Adipocyte (in vitro differentiated cells): ENCODE data around the gene UBXN10.

Source experiments
- DNase-seq: peaks from one replicate; pipeline ENCODE4 v3.0.0-alpha.2; 2015; ENCODE audit warnings: low read depth
- H3K27me3 ChIP-seq: replicated peaks from 2 replicates; pipeline ENCODE4 v1.7.0; 2013; ENCODE audit warnings: mild to moderate bottlenecking, low read length, moderate library complexity; ENCODE audit not compliant: control insufficient read depth, insufficient read depth
- H3K36me3 ChIP-seq: 2 replicates; pipeline ENCODE4 v1.7.0; 2013; ENCODE audit warnings: low read length, mild to moderate bottlenecking, moderate library complexity; ENCODE audit not compliant: control insufficient read depth, insufficient read depth, severe bottlenecking
- H3K4me1 ChIP-seq: 2 replicates; pipeline ENCODE4 v1.7.0; 2013; ENCODE audit warnings: mild to moderate bottlenecking, low read length, moderate library complexity; ENCODE audit not compliant: control insufficient read depth, insufficient read depth
- H3K4me3 ChIP-seq: 2 replicates; pipeline ENCODE4 v1.7.0; 2013; ENCODE audit warnings: mild to moderate bottlenecking, low read length, moderate library complexity
- H3K9ac ChIP-seq: 2 replicates; pipeline ENCODE4 v1.7.0; 2013; ENCODE audit warnings: mild to moderate bottlenecking, low read length, moderate library complexity
- H3K9me3 ChIP-seq: 2 replicates; pipeline ENCODE4 v1.7.0; 2013; ENCODE audit warnings: mild to moderate bottlenecking, low read length, moderate library complexity; ENCODE audit not compliant: control insufficient read depth

Gene UBXN10

DNA sequence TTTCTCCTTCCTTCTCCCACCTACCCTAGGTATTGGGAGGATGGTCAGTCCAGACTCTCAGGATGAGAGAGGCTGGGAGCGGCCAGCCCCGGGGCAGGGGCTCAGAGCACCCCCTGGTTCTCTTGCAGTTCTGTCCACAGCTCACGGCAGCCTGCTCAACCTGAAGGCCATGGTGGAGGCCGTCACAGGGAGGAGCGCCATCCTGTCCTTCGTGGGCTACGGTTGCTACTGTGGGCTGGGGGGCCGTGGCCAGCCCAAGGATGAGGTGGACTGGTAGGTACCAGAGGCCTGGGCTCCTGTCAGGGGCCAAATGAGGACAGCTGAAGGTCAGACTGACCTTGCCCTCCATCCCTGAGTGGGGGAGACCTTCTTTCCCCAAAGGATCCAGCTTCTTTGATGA lies 42.6 kb upstream of the UBXN10 start:
- Histone ChIP-seq H3K9ac (no peak overlapping the region), H3K27me3 (no peaks in the 10 kb centered on the region), H3K4me1 (no peaks in the 10 kb centered on the region), H3K4me3 (no peak overlapping the region), H3K36me3 (no peaks in the 10 kb centered on the region), H3K9me3 (no peaks in the 10 kb centered on the region)
- DNase-seq: no peak

DNA sequence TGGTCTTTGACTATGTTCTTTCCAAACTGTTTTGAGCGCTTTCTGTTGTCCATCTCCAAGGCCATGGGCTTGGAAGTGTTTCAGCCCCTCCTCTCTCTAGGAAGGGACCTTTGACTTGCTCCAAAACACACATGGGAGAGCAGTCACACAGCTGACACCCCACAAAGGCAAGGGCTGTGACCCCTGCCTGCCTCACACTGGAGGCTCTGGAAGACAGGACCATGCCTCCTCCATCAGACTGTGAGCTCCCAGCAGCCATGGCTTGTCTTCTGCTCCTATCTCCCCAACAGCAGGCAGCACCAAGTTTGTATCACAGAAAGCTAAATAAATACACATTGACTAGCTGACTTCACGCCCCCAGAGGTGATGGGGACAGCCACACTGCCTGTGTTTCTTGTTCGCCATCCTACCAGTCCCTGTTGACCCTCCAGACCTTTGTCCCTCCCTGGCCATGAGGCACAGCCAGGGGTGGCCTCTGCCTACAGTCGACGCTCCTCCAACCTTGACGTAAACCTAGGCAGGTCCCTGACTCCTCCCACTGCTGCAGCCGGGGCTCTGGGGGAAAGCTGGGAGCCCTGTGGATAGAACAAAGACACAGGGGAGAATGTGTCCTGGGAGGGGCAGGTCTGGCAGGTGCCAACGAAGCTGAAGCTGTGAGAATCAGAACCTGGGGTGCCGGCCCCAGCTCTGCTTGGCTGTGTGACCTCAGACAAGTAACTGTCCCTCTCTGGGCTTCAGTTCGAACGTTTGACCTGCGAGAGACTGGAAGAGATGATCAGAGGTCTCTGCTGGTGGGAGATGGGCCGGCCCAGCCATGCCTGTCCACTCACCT lies 41.9 kb upstream of the UBXN10 start:
- Histone ChIP-seq H3K4me1 (no peaks in the 10 kb centered on the region), H3K27me3 (peaks cover 2% of the 10 kb centered on the region), H3K9me3 (no peaks in the 10 kb centered on the region), H3K36me3 (no peaks in the 10 kb centered on the region), H3K9ac (no peak overlapping the region), H3K4me3 (no peak overlapping the region)
- DNase-seq: no peak

- no peak overlapping the region for H3K4me3 ChIP-seq
- H3K36me3 ChIP-seq: no peaks in the 10 kb centered on the region
- H3K9ac ChIP-seq: no peak overlapping the region
- H3K9me3 ChIP-seq: no peaks in the 10 kb centered on the region
- peaks cover 7% of the 10 kb centered on the region for H3K4me1 ChIP-seq
- H3K27me3 ChIP-seq: peaks cover 4% of the 10 kb centered on the region
- no peak for DNase-seq
Measured at GRCh38 chr1:20147846-20148570, 37.9 kb upstream of the UBXN10 start.

GRCh38 chr1:20148571-20149500 lies 37.1 kb upstream of the UBXN10 start:
- Histone ChIP-seq H3K4me3 (no peak overlapping the region), H3K9me3 (no peaks in the 10 kb centered on the region), H3K27me3 (peaks cover 4% of the 10 kb centered on the region), H3K4me1 (peaks cover 14% of the 10 kb centered on the region), H3K9ac (no peak overlapping the region), H3K36me3 (no peaks in the 10 kb centered on the region)
- DNase-seq: no peak

- no peaks in the 10 kb centered on the region for H3K9me3 ChIP-seq
- H3K36me3 ChIP-seq: no peaks in the 10 kb centered on the region
- H3K4me3 ChIP-seq: no peak overlapping the region
- peaks cover 21% of the 10 kb centered on the region for H3K4me1 ChIP-seq
- H3K27me3 ChIP-seq: peaks cover 4% of the 10 kb centered on the region
- no peak for DNase-seq
- no peak overlapping the region for H3K9ac ChIP-seq
Measured at GRCh38 chr1:20149601-20150325, 36.1 kb upstream of the UBXN10 start.

DNA sequence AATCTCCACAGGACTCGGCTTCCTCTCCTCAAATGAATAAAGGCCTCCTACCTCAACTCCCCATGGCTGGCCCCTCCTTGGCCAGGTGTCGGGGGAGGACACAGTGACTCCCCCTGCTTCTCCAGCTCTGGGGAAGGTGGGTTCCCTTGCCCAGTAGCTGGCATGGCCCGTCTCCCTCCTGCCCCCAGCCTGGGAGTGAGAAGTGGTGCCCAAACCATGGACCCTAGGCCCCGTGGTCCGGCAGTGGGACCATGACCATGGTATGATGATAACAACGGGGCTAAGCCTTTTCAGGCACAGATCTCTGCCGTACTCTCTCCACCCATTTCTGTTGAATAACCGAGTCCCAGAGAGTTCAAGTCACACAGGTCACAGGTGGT lies 35.6 kb upstream of the UBXN10 start:
- peaks cover 4% of the 10 kb centered on the region for H3K27me3 ChIP-seq
- H3K9me3 ChIP-seq: no peaks in the 10 kb centered on the region
- no peaks in the 10 kb centered on the region for H3K36me3 ChIP-seq
- H3K4me1 ChIP-seq: peaks cover 21% of the 10 kb centered on the region
- no peak overlapping the region for H3K9ac ChIP-seq
- DNase-seq: no peak
- no peak overlapping the region for H3K4me3 ChIP-seq

DNA sequence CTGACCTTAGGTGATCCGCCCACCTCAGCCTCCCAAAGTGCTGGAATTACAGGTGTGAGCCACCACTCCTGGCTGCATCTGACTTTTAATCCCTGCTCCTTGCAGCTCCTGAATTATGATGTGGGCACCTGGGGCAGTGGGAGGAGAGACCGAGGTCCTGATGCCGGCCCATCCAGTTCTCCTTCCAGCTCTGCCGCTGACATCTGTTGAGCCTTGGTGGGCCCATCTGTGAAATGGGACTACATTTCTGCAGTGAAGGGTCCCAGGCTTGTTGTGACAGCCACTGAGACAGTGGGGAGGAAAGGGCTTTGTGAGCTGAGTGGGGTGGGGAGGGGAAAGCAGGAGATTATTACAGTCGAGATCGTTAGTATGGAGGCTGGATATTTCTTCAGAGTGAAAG lies 34.9 kb upstream of the UBXN10 start:
- H3K4me1 ChIP-seq: peaks cover 21% of the 10 kb centered on the region

DNA sequence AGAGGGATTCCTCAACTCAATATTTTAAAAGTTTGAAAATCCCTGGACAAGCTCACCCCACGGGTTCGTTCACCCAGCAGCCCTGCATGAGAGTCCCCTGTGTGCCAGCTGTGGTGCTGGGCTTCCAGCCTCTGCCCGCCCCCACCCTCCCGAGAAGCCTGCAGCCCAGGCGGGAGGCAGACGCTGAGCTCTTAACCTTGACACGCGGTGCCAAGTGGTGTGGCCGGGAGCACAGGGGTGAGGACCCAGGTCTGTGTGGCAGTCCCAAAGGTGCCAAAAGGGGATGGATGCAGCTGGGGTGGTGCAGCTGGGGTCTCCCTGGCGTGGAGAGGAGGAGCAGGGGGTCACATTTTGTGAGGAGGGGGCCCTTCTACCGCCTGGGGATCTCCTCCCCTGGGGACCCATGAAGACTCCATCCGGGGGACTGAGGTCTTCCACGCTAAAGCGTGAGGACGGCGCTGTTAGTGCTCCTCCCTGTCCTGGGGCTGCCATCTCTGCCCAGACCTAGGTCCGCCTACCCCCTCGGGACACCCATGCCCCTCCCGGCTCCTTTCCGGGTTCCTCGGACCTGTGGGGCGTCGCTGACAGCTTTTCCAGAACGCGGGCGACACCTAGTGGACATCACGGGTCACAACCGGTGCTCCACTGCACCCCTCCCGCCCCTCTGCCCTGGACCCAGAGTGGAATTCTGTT lies 33.8 kb upstream of the UBXN10 start:
- Histone ChIP-seq H3K27me3 (peaks cover 4% of the 10 kb centered on the region), H3K36me3 (no peaks in the 10 kb centered on the region), H3K4me1 (peaks cover 21% of the 10 kb centered on the region), H3K9ac (peak overlapping the region; percentile 38), H3K9me3 (no peaks in the 10 kb centered on the region), H3K4me3 (peak overlapping the region; percentile 73)
- peak; percentile 91 for DNase-seq

More for the DNA sequence above, 34.9 kb upstream of the UBXN10 start:
- DNase-seq: no peak
- H3K36me3 ChIP-seq: no peaks in the 10 kb centered on the region
- no peaks in the 10 kb centered on the region for H3K9me3 ChIP-seq
- no peak overlapping the region for H3K9ac ChIP-seq
- H3K27me3 ChIP-seq: peaks cover 4% of the 10 kb centered on the region
- no peak overlapping the region for H3K4me3 ChIP-seq

DNA sequence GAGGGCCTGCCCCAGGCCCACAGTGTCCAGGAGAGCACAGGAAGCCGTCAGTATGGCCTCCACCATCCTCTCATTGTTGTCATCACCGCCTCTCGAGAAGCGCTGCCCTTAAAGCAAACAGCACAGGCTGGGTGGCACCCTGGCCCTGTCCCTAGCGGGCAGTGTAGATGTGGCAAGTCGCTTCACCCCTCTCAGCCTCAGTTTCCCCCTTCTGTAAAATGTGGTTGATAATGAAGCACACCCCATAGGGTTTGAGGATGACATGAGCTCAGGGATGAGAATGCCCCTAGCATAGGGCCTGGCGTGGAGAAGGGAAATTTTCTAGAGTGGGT lies 33.3 kb upstream of the UBXN10 start:
- H3K9ac ChIP-seq: peak overlapping the region; percentile 38
- peak overlapping the region; percentile 73 for H3K4me3 ChIP-seq
- peaks cover 21% of the 10 kb centered on the region for H3K4me1 ChIP-seq
- H3K36me3 ChIP-seq: no peaks in the 10 kb centered on the region
- no peaks in the 10 kb centered on the region for H3K9me3 ChIP-seq
- DNase-seq: no peak
- H3K27me3 ChIP-seq: peaks cover 4% of the 10 kb centered on the region

- H3K36me3 ChIP-seq: no peaks in the 10 kb centered on the region
- H3K27me3 ChIP-seq: peaks cover 4% of the 10 kb centered on the region
- H3K4me1 ChIP-seq: peaks cover 21% of the 10 kb centered on the region
- DNase-seq: no peak
- no peak overlapping the region for H3K4me3 ChIP-seq
- peak overlapping the region; percentile 38 for H3K9ac ChIP-seq
- H3K9me3 ChIP-seq: peaks cover 4% of the 10 kb centered on the region
Measured at GRCh38 chr1:20153000-20153418, 32.9 kb upstream of the UBXN10 start.
